ENCODE results near the gene IRF2BPL.

The IRF2BPL gene

DNA sequence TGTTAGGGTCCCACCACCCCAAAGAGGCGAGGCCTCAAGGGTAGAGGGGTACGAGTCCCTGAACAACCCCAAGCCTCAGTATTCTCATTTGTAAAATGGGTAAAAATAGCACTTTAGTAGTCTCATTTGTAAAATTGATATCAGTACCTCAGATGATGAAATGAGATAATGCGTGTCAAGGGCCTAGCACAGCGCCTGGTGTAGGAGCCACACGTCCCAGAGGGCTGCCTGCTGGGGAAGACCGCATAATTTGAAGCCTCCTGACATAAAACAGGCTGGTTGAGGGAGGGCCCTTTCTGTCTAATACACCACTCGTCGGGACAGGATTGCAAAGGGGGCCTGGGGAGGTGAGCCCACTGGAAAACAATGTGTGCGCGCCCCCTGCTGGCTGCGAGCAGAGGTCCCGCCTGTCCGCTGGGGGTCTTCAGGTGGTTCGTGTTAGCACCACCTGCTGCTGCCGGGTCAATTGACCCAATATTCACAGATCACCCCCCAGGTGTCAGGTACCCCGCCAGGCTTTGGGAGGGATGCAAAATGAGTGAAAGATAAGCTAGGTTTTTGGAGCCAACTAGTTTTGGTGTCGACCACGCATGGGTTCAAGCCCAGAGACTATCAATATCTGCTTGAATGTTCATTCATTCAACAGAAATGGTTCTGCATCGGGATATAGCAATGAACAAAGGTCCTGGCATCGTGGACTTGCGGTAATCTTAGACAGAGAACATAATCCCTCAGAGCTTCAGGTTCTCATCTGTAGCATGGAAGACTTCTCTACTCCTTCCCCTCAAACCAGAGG, 24.7 kb upstream of the IRF2BPL start:
- Histone ChIP-seq H3K27me3 (ENCODE audit: insufficient read depth, low read length, poor library complexity) (no peaks in the 10 kb centered on the region), H3K27ac (ENCODE audit: low read length) (peak overlapping the region; percentile 56), H3K9ac (ENCODE audit: low read depth, low read length) (0 out of 2 replicates have a peak overlapping the region, but pooled peaks have one; percentile 13), H3K36me3 (ENCODE audit: insufficient read depth, low read length) (no peaks in the 10 kb centered on the region), H4K20me1 (ENCODE audit: insufficient read depth, low read length) (no peaks in the 10 kb centered on the region), H3K4me2 (ENCODE audit: insufficient read depth, low read length) (no peak overlapping the region), H2AFZ (ENCODE audit: low read depth, low read length) (no peak overlapping the region), H3K79me2 (ENCODE audit: insufficient read depth, low read length) (no peaks in the 10 kb centered on the region), H3K9me3 (ENCODE audit: insufficient read depth, low read length, severe bottlenecking) (no peaks in the 10 kb centered on the region), H3K4me1 (ENCODE audit: insufficient read depth, low read length) (peaks cover 4% of the 10 kb centered on the region; the same call in 1 of the 2 replicates), H3K4me3 (ENCODE audit: low read depth in 1 of 2, low read length in 2 of 2) (no peak overlapping the region)
- TF ChIP-seq EZH2 (IDR thresholded peaks at IDR 0.05; ENCODE audit: borderline replicate concordance, low read depth, low read length, severe bottlenecking) = no peak
- TF ChIP-seq, protein P1, sequence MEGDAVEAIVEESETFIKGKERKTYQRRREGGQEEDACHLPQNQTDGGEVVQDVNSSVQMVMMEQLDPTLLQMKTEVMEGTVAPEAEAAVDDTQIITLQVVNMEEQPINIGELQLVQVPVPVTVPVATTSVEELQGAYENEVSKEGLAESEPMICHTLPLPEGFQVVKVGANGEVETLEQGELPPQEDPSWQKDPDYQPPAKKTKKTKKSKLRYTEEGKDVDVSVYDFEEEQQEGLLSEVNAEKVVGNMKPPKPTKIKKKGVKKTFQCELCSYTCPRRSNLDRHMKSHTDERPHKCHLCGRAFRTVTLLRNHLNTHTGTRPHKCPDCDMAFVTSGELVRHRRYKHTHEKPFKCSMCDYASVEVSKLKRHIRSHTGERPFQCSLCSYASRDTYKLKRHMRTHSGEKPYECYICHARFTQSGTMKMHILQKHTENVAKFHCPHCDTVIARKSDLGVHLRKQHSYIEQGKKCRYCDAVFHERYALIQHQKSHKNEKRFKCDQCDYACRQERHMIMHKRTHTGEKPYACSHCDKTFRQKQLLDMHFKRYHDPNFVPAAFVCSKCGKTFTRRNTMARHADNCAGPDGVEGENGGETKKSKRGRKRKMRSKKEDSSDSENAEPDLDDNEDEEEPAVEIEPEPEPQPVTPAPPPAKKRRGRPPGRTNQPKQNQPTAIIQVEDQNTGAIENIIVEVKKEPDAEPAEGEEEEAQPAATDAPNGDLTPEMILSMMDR (IDR thresholded peaks at IDR 0.05; ENCODE audit: borderline replicate concordance, extremely low read depth, low read length, poor library complexity, severe bottlenecking) = peak; percentile 99
- DNase-seq (peak; percentile 86), ATAC-seq (ENCODE audit: insufficient read depth, low read depth) (peak; percentile 99)

DNA sequence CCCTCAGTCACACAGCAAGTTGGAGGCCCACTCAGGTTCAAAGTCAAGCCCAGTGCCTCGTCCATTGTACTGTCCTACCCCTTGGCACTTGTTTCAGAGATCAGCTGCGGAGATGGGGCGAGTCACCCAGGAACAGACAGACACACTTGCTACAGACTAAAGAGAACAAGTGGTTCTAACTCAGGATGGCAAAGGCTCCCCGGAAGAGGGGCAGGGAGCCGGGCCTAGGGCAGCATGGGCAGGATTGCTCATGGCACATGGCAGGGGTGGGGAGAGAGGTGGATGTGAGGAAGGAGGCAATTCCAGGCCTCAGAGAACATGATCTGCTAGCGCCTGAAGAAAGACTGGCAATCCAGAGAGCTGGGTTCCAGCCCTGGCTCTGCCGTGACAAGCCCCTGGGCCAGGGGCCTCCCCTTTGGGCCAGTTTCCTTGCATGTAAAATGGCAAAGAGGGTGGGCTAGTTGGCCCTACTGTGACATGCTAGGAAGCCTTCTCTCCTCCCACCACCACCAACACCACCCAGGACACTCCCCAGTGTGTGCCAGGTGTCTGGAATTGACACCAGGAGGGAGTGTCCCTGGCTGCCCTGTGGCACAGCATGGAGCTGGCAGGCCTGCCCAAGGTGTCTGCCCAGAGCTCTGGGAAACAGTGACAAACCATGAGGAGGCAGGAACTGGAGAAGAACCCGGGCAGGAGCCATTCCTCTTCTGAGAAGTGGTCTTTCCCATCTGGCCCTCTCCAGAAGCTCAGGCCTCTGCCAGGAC, 24.0 kb upstream of the IRF2BPL start:
- peak overlapping the region; percentile 56 for H3K27ac ChIP-seq (ENCODE audit: low read length)
- no peaks in the 10 kb centered on the region for H3K9me3 ChIP-seq (ENCODE audit: insufficient read depth, low read length, severe bottlenecking)
- H3K79me2 ChIP-seq (ENCODE audit: insufficient read depth, low read length) = no peaks in the 10 kb centered on the region
- H3K4me3 ChIP-seq (ENCODE audit: low read depth in 1 of 2, low read length in 2 of 2) = no peak overlapping the region
- no peaks in the 10 kb centered on the region for H3K27me3 ChIP-seq (ENCODE audit: insufficient read depth, low read length, poor library complexity)
- H3K4me2 ChIP-seq (ENCODE audit: insufficient read depth, low read length) = no peak overlapping the region
- TF ChIP-seq EZH2 (IDR thresholded peaks at IDR 0.05; ENCODE audit: borderline replicate concordance, low read depth, low read length, severe bottlenecking) = no peak
- TF ChIP-seq, protein P1 (IDR thresholded peaks at IDR 0.05; ENCODE audit: borderline replicate concordance, extremely low read depth, low read length, poor library complexity, severe bottlenecking) = no peak
- ATAC-seq (ENCODE audit: insufficient read depth, low read depth) (no peak; the same call in 2 of the 3 replicates), DNase-seq (no peak)
- H3K36me3 ChIP-seq (ENCODE audit: insufficient read depth, low read length) = no peaks in the 10 kb centered on the region
- peaks cover 4% of the 10 kb centered on the region; the same call in 1 of the 2 replicates for H3K4me1 ChIP-seq (ENCODE audit: insufficient read depth, low read length)
- 0 out of 2 replicates have a peak overlapping the region, but pooled peaks have one; percentile 13 for H3K9ac ChIP-seq (ENCODE audit: low read depth, low read length)
- no peak overlapping the region for H2AFZ ChIP-seq (ENCODE audit: low read depth, low read length)
- H4K20me1 ChIP-seq (ENCODE audit: insufficient read depth, low read length) = no peaks in the 10 kb centered on the region

DNA sequence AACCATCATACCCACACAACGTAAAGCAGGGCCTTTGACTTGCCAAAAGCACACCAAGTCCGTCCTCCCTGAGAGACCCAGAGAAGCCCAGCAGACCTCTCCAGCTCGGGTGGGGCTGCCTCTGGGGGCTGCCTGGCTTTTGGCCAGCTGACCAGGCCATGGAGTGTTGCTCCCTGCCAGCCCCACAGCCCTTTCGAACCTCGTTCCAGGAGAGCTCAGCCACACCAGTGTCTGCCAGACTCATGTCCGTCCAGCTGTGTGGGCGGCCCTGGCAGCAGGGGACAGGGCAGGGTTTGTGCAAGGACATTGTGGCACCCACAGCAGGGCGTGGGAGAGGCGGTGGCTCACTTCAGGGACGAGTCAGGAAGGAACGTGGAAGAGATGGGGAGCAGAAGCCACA, 22.6 kb upstream of the IRF2BPL start:
- no peak overlapping the region for H3K9ac ChIP-seq (ENCODE audit: low read depth, low read length)
- H3K79me2 ChIP-seq (ENCODE audit: insufficient read depth, low read length) = no peaks in the 10 kb centered on the region
- H4K20me1 ChIP-seq (ENCODE audit: insufficient read depth, low read length) = no peaks in the 10 kb centered on the region
- ATAC-seq (ENCODE audit: insufficient read depth, low read depth) = no peak
- H3K4me1 ChIP-seq (ENCODE audit: insufficient read depth, low read length) = peaks cover 4% of the 10 kb centered on the region; the same call in 1 of the 2 replicates
- no peak for DNase-seq
- TF ChIP-seq EZH2 (IDR thresholded peaks at IDR 0.05; ENCODE audit: borderline replicate concordance, low read depth, low read length, severe bottlenecking) = no peak
- TF ChIP-seq, protein P1 (IDR thresholded peaks at IDR 0.05; ENCODE audit: borderline replicate concordance, extremely low read depth, low read length, poor library complexity, severe bottlenecking) = no peak
- no peak overlapping the region for H3K27ac ChIP-seq (ENCODE audit: low read length)
- H3K27me3 ChIP-seq (ENCODE audit: insufficient read depth, low read length, poor library complexity) = no peaks in the 10 kb centered on the region
- no peaks in the 10 kb centered on the region for H3K36me3 ChIP-seq (ENCODE audit: insufficient read depth, low read length)
- no peak overlapping the region for H3K4me2 ChIP-seq (ENCODE audit: insufficient read depth, low read length)
- H2AFZ ChIP-seq (ENCODE audit: low read depth, low read length) = no peak overlapping the region
- H3K9me3 ChIP-seq (ENCODE audit: insufficient read depth, low read length, severe bottlenecking) = no peaks in the 10 kb centered on the region
- H3K4me3 ChIP-seq (ENCODE audit: low read depth in 1 of 2, low read length in 2 of 2) = no peak overlapping the region

Data from DND-41 (cell line).